HG03039 (cell line): Measurements from ENCODE around the gene USP1.

ENCODE experiments used
- ATAC-seq: cut with Tn5 transposase; IDR thresholded peaks from one replicate; pipeline ENCODE4 v1.9.1; 2021; ENCODE audit warnings: mild to moderate bottlenecking, moderate library complexity; ENCODE audit not compliant: unreplicated experiment

The USP1 gene

GRCh38 chr1:62487956-62488355 is 51.1 kb downstream of the USP1 start:
- ATAC-seq: no peak

- no peak for ATAC-seq
Measured at GRCh38 chr1:62492521-62492920, 55.7 kb downstream of the USP1 start.

DNA sequence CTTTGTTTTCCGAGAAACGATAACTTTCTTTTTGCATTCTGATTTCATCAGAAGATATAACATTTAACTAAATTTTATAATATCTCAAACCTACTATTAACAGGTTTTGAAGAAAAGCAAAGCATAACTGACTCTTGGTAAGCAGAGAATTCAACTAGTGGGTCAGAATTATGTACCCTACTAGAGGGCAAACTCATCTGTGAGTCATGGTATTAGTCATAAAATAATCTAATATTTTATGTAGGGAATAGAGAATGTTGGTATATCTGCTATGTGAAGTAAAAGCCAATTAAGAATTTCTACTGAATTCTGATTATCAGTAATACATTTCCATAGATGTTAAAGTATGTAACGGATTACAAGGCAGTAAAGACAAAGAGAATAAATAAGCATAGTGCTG is 56.8 kb downstream of the USP1 start:
- ATAC-seq: no peak

DNA sequence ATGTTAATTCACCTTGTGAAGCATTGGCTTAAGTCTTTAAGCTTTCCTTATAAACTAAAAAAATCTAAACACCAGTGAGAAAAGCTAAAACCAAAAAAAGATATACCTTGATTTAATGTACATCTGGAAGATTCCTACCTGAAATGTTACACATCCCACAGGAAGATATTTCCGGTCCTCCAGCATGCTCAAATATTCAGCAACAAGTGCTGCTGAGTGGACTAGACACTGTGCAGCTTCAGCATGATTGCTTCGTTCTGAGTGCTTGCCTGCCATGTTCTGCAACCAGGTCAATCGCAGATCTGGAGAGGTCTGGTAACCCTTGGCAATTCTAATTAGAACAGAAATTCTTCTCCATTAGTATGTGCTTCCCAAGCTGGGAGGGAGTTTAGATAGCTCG is 57.3 kb downstream of the USP1 start:
- ATAC-seq: no peak

DNA sequence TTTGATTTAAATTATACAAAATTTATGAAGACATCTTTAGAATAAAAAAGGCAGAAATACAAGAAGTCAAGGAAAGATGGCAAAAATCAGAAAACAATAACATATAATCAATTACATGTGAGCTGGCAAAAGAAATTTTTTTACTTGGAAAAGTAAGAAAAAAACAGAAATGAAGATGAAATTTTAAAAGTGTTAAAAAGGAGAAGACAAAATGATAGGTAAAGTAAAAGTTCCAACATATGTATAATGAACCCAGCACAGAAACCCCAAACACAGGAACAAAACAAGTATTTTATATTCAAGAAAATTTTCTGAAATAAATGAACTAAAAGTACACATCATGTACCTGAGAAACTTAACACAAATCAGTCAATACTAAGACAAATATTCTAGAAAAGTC is 63.4 kb downstream of the USP1 start:
- ATAC-seq: no peak
